GM12801 (cell line): Measurements from ENCODE around the gene LRP1.

ENCODE experiments used
- TF ChIP-seq, protein P1 (sequence below): IDR thresholded peaks from one replicate; pipeline ENCODE4 v1.5.1; 2011; ENCODE audit warnings: control low read depth; ENCODE audit not compliant: insufficient read length; ENCODE audit errors: extremely low read depth

The LRP1 gene

DNA sequence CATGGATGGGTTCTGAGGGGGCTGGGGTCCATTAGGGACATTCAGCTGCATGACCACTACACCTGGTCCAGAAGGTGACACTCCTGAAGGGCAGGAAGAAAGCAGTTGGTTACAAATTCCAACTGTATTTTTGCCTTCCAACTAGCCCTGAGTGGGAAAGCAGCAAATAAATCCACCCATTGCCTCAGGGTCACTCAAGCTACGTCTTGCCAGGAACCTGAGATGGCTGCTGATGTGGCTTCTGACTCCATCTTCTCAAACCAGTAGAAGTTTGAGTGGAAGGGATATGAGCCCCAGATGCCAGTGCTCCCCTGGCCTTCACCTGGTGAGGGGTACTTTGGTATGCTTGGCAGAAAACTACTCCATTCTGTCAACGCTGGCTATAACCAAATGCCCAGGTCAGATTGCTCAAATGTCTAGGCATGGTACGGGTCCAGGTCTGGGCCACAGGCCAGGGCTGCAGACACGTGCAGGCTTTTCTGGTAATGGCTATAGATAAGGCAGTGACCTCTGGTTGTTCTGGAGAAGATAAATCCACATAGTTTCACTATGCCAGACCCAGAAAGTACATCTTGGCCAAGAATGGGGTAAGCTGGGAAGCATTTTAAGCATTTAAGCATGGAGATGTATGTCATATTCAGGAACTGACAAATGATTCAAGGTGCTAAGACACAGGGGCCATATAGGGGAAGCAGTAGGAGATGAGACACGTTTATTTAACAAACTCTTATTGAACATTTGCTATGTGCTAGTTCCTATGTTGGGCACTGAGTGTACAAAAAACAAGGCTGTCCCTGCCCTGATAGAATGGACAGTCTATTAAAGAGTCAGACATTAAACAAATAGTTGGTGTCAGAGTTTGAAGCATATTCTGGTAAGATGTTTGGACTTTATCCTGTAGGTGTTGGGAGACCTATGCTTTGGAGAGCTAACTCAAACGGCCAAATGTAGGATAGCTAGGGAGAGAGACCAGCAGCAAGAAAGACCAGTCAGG is 131.0 kb downstream of the LRP1 start:
- TF ChIP-seq, protein P1, sequence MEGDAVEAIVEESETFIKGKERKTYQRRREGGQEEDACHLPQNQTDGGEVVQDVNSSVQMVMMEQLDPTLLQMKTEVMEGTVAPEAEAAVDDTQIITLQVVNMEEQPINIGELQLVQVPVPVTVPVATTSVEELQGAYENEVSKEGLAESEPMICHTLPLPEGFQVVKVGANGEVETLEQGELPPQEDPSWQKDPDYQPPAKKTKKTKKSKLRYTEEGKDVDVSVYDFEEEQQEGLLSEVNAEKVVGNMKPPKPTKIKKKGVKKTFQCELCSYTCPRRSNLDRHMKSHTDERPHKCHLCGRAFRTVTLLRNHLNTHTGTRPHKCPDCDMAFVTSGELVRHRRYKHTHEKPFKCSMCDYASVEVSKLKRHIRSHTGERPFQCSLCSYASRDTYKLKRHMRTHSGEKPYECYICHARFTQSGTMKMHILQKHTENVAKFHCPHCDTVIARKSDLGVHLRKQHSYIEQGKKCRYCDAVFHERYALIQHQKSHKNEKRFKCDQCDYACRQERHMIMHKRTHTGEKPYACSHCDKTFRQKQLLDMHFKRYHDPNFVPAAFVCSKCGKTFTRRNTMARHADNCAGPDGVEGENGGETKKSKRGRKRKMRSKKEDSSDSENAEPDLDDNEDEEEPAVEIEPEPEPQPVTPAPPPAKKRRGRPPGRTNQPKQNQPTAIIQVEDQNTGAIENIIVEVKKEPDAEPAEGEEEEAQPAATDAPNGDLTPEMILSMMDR, result no peak

DNA sequence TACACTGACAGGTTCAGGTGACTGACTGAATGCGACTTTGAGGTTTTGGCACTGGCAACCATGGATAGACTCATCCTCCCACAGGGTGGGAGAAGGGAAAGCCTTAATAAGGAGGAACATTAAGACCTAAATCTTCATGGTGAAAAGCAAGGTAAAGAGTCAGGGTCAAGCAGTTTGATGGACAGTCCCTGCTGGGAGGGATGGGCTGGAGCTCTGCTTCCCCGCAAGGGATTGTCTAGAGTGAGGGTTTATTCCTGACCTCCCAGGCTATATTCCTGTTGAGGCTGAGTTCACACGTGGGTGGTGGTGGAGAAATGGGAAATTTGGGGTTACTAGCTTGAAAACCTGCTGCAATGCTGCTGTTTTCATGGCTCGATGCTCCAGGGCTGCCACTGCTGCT is 132.1 kb downstream of the LRP1 start:
- TF ChIP-seq, protein P1, result no peak

DNA sequence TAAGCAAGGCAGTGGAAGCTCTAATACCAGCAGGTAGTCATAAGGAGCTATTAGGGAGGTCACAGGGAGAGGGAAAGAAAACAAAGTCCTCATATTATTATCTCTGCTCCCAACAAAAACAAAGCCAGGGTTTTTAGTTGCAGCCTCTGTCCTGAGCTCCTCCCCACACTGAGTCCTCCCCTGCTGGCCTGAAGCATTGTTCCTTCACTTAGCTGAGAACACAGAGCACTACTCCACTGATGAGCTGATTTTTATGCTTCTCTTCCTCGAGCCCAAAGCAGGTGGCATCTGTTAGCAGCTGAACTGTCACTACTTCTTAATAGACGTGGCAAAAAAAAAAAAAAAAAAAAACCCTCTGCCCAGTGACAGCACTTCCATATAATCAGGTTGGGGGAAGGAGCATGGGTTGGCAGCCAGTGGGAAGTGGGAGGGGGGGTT is 133.2 kb downstream of the LRP1 start:
- TF ChIP-seq, protein P1, result no peak

DNA sequence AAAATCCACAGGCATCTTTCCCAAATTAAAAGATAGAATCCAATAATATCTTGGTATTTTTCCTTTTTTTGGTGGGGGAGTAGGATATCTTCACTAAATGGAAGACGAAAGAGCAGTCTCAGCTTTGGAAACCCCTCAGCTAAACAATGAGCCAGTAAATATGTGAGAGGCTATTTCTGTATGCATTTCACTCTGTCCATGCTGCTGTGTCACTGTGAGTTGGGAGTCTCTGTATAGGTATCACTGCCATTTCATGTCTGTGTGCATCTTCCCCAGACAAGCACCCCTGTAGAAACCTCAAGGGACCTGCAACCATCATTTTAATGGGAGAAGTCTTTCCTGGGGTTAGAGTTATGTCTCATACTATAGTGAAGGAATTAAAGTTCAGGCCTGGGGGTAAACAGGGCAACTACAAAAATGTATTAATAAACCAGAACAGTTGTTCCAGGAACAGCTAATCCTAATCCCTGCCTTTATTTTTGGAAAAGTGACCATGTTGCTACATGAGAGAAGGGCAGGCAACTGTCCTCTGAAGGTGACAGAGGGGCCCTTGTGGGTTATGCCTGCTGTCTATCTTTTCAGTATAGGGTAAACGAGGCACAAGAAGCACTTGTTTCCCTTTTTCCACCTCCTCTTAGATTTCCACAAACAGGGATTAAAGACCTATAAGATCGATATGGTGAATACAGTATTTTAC is 134.0 kb downstream of the LRP1 start:
- TF ChIP-seq, protein P1, result no peak
